Cardiac muscle cell (in vitro differentiated cells and primary cell): ENCODE data around the gene ZNF324B. TPM values are rescaled to one million over a fixed set of nuclear protein-coding genes. Genes with fewer than 3 reads are reported as not detected.

Experiments used
- DNase-seq, 2 donors: peaks; one replicate each; pipeline versions ENCODE4 v3.0.0 to v3.0.0-alpha.2; 2010 to 2017; ENCODE audit warnings: low read depth in 1 of 2, low spot score in 1 of 2
- H3K27ac ChIP-seq: fragments of 200-600 bp; sonication (generic); 2 replicates; pipeline ENCODE4 v1.5.1; 2016
- H3K27me3 ChIP-seq: fragments of 200-600 bp; sonication (generic); 2 replicates; pipeline ENCODE4 v1.6.0; 2016; ENCODE audit warnings: control low read depth
- H3K36me3 ChIP-seq: fragments of 200-600 bp; sonication (generic); 2 replicates; pipeline ENCODE4 v1.5.1; 2016; ENCODE audit warnings: control low read depth
- H3K4me1 ChIP-seq: fragments of 200-600 bp; sonication (generic); 2 replicates; pipeline ENCODE4 v1.8.1; 2017; ENCODE audit warnings: low read depth, mild to moderate bottlenecking, mixed run types
- H3K4me3 ChIP-seq: fragments of 200-600 bp; sonication (generic); 2 replicates; pipeline ENCODE4 v1.5.1; 2016; ENCODE audit warnings: mild to moderate bottlenecking
- H3K9me3 ChIP-seq: fragments of 200-600 bp; sonication (generic); 2 replicates; pipeline ENCODE4 v1.5.1; 2017; ENCODE audit warnings: low read depth, mild to moderate bottlenecking, control low read depth
- polyA plus RNA-seq: library from polyadenylated mRNA; unstranded; fragments of >200 nt; fragmentation: Nextera tagmentation; extraction: Ambion mirVana; gene quantifications from 2 replicates; pipeline ENCODE4 v1.2.1, GENCODE V29; 2016
- total RNA-seq: library from RNA; depleted of rRNA; stranded (reverse); fragments of >200 nt; gene quantifications from 2 replicates; pipeline ENCODE4 v1.2.3, GENCODE V29; 2016
- TF ChIP-seq, protein P1 (sequence below): IDR thresholded peaks from 2 replicates; pipeline ENCODE4 v1.5.1; 2012; ENCODE audit warnings: low read depth, mild to moderate bottlenecking, low read length

The ZNF324B gene
- total and polyA plus RNA-seq, 2 experiments from 2014 or later: 5.0 to 19.0 TPM

DNA sequence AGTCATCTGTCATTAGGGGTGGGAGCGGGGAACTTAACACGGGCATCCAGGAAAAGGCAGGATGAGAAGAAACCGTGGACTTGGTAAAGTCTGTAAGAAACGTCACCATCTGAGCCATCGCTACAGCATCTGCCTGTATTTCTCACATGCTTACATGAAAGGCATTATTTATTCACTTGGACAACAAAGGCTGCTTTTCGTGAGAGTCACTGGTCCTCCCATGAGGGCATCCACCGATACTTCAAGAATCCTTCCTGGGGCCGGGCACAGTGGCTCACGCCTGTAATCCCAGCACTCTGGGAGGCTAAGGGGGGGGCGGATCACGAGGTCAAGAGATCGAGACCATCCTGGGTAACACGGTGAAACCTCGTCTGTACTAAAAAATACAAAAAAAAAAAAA is 40.8 kb downstream of the ZNF324B start:
- Histone ChIP-seq H3K27ac (no peak overlapping the region), H3K4me1 (no peaks in the 10 kb centered on the region), H3K36me3 (no peaks in the 10 kb centered on the region), H3K9me3 (no peaks in the 10 kb centered on the region), H3K27me3 (no peaks in the 10 kb centered on the region), H3K4me3 (no peak overlapping the region)
- TF ChIP-seq, protein P1, sequence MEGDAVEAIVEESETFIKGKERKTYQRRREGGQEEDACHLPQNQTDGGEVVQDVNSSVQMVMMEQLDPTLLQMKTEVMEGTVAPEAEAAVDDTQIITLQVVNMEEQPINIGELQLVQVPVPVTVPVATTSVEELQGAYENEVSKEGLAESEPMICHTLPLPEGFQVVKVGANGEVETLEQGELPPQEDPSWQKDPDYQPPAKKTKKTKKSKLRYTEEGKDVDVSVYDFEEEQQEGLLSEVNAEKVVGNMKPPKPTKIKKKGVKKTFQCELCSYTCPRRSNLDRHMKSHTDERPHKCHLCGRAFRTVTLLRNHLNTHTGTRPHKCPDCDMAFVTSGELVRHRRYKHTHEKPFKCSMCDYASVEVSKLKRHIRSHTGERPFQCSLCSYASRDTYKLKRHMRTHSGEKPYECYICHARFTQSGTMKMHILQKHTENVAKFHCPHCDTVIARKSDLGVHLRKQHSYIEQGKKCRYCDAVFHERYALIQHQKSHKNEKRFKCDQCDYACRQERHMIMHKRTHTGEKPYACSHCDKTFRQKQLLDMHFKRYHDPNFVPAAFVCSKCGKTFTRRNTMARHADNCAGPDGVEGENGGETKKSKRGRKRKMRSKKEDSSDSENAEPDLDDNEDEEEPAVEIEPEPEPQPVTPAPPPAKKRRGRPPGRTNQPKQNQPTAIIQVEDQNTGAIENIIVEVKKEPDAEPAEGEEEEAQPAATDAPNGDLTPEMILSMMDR: no peak
- no peak for DNase-seq

DNA sequence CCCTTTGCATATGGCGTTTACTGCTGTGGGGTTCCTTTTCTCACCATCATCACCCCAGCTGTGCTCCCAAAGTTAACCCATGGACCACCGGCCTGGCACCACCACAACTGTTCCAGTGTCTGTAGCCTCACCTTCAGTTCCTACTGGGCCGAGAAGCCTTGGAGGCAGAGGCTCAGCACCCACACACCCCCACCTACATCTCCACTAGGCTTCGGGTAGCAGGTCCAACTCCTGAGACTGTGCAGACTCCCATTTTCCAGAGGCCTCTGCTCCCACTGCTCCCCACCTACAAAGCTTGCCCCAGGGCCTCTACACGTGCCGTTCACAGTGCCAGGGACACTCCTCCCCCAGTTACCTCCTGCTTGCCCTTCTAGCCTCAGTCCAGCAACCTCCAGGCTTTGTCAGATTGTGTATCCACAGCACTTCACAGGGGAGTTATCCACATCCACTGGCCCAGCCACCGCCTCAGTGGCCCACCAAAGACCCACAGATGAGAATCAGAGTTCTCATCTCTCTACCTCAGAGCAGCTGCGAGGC is 46.3 kb downstream of the ZNF324B start:
- Histone ChIP-seq H3K27me3 (no peaks in the 10 kb centered on the region), H3K36me3 (no peaks in the 10 kb centered on the region), H3K4me1 (peaks cover 9% of the 10 kb centered on the region), H3K9me3 (no peaks in the 10 kb centered on the region), H3K27ac (no peak overlapping the region), H3K4me3 (no peak overlapping the region)
- TF ChIP-seq, protein P1: no peak
- DNase-seq: no peak

DNA sequence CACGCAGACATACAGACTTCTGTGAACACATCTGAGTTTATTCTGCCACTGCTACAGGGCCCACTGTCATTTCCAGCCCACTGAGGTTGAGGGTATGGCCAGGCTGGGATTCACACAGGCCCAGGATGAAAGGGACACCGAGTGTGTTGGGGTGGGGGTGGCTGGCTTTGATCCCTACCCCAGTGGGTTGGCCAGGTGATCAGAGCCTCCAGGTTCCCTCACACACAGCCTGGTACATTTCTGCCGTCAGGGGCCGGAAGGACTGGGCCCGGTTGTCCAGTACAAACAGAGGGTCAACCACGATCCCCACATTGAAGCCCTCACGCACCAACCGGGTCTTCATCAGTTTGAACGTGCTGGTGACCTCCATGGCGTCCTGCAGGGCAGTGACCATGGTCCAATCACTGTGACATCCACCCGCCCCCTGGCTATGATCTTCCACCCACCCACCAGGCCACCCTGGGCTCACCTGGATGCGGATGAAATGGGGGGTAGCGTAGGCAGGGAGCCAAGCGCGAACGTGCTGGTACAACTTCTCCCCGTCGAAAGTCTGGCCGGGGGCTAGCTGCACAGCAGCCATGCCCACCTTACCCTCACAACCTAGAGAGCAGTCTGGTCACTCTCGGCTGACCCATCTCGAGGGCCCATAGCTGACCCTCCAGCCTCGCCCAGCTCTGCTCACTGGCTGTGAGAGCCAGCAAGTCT is 47.0 kb downstream of the ZNF324B start:
- H3K9me3 ChIP-seq: no peaks in the 10 kb centered on the region
- no peaks in the 10 kb centered on the region for H3K36me3 ChIP-seq
- peak overlapping the region; percentile 36 for H3K4me3 ChIP-seq
- no peak for DNase-seq
- no peaks in the 10 kb centered on the region for H3K27me3 ChIP-seq
- TF ChIP-seq, protein P1: no peak
- no peak overlapping the region for H3K27ac ChIP-seq
- H3K4me1 ChIP-seq: peaks cover 9% of the 10 kb centered on the region

DNA sequence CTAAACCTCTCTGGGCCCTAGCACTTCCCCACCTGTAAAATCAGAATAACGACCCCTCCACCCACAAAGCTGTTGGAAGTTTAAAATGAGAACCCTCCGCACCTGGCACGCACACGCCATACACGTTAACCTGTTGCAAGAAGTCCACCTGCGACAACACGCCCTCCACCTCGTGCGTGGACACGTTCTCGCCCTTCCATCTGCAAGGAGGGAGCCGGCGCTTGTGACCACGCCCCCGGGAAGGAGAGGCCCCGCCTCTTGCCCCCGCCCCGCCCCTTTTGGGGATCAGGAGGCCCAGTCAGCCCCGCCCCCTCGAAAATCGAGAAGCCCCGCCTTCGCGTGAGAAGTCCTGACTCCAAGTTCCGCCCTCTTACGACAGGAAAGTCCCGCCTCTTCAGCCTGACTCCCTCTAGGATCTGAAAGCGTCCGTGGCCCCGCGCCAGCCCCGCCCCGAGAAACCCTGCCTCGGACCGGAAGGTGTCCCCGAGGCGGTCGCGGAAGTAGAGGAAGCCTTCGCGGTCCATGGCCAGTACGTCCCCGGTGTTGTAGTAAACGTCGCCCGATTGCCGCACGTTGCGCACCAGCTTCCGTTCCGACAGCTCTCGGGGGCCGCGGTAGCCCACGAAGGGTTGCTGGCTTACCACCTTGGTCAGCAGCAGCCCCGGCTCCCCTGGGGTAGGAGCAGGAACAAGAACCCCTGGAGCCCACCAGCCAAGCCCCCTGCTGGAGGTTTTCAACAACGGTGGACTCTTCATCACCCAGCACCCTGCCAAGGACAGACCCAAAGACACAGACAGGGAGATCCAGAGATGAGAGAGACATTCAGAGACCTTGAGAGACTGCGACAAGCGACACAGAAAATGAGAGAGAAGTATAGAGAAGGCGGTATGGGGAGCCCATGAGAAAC is 47.9 kb downstream of the ZNF324B start:
- TF ChIP-seq, protein P1: peak; percentile 46
- Histone ChIP-seq H3K9me3 (no peaks in the 10 kb centered on the region), H3K36me3 (no peaks in the 10 kb centered on the region), H3K27me3 (no peaks in the 10 kb centered on the region), H3K4me3 (peak overlapping the region; percentile 43), H3K4me1 (peaks cover 9% of the 10 kb centered on the region), H3K27ac (peak overlapping the region; percentile 59)
- DNase-seq: peak; percentile 99 to 100

DNA sequence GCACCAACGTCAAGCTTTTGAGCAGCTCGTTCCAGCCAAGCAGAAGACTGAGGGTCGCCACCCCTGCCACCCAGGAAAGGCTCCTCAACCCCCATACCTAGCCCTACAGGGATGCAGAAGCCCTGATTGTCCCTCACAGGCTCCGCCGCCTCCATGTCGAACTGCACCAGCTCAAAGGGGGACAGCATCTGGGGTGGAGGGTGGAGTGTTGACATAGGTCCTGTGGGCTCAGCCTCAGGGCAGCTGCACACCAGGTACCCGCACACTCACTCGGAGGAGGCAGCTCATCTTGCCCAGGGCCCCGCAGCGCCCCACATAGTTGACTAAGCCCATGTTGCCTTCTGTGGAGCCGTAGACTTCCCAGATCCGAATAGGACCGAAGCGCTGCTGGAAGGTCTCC is 48.8 kb downstream of the ZNF324B start:
- peak overlapping the region; percentile 59 for H3K27ac ChIP-seq
- TF ChIP-seq, protein P1: no peak
- no peaks in the 10 kb centered on the region for H3K36me3 ChIP-seq
- H3K4me1 ChIP-seq: peaks cover 9% of the 10 kb centered on the region
- no peaks in the 10 kb centered on the region for H3K9me3 ChIP-seq
- H3K4me3 ChIP-seq: peak overlapping the region; percentile 43
- no peaks in the 10 kb centered on the region for H3K27me3 ChIP-seq
- DNase-seq: no peak

Other genes with a start within 250 kb of the ZNF324B start
- gene ZNF544, start 222.7 kb upstream of the ZNF324B start, total RNA-seq: 95.9 and 103 TPM in 2 replicates
- gene ZNF544, start 222.7 kb upstream of the ZNF324B start, polyA plus RNA-seq: 34.9 and 35.9 TPM in 2 replicates
- 11.3 and 14.7 TPM in 2 replicates for gene ZNF8, start 172.7 kb upstream of the ZNF324B start, total RNA-seq
- 2.2 and 2.7 TPM in 2 replicates for gene ZNF8, start 172.7 kb upstream of the ZNF324B start, polyA plus RNA-seq
- 64.3 and 92.4 TPM in 2 replicates for gene ERVK3-1, start 146.2 kb upstream of the ZNF324B start, total RNA-seq
- gene ERVK3-1, start 146.2 kb upstream of the ZNF324B start, polyA plus RNA-seq: 62.8 and 62.9 TPM in 2 replicates
- gene ZSCAN22, start 124.6 kb upstream of the ZNF324B start, total RNA-seq: 2.4 and 2.5 TPM in 2 replicates
- gene ZSCAN22, start 124.6 kb upstream of the ZNF324B start, polyA plus RNA-seq: 3.7 and 4.2 TPM in 2 replicates
- gene A1BG, start 98.1 kb upstream of the ZNF324B start, total RNA-seq: 75.0 and 138 TPM in 2 replicates
- gene A1BG, start 98.1 kb upstream of the ZNF324B start, polyA plus RNA-seq: 45.9 and 56.5 TPM in 2 replicates
- 5.9 and 7.6 TPM in 2 replicates for gene ZNF497, start 88.9 kb upstream of the ZNF324B start, total RNA-seq
- gene ZNF497, start 88.9 kb upstream of the ZNF324B start, polyA plus RNA-seq: 5.8 and 6.8 TPM in 2 replicates
- gene ZNF837, start 70.6 kb upstream of the ZNF324B start, total RNA-seq: 9.1 and 12.6 TPM in 2 replicates
- gene ZNF837, start 70.6 kb upstream of the ZNF324B start, polyA plus RNA-seq: 7.6 and 8.9 TPM in 2 replicates
- gene RPS5, start 64.4 kb upstream of the ZNF324B start, total RNA-seq: 1,551 and 1,738 TPM in 2 replicates
- gene RPS5, start 64.4 kb upstream of the ZNF324B start, polyA plus RNA-seq: 643 and 656 TPM in 2 replicates
- 3.1 TPM in 1 of 2 replicates, not detected in the other for gene RNF225, start 56.0 kb upstream of the ZNF324B start, total RNA-seq
- not detected in 2 replicates for gene RNF225, start 56.0 kb upstream of the ZNF324B start, polyA plus RNA-seq
- gene ZNF584, start 43.0 kb upstream of the ZNF324B start, total RNA-seq: 15.6 and 37.9 TPM in 2 replicates
- 16.0 and 18.6 TPM in 2 replicates for gene ZNF584, start 43.0 kb upstream of the ZNF324B start, polyA plus RNA-seq
- not detected in 2 replicates for gene ZNF132, start 11.5 kb upstream of the ZNF324B start, total RNA-seq
- gene ZNF132, start 11.5 kb upstream of the ZNF324B start, polyA plus RNA-seq: 1.1 and 1.4 TPM in 2 replicates
- 24.7 and 27.8 TPM in 2 replicates for gene ZNF324, start 15.5 kb downstream of the ZNF324B start, total RNA-seq
- 15.7 and 18.8 TPM in 2 replicates for gene ZNF324, start 15.5 kb downstream of the ZNF324B start, polyA plus RNA-seq
- 29.0 and 41.1 TPM in 2 replicates for gene ZNF446, start 24.7 kb downstream of the ZNF324B start, total RNA-seq
- gene ZNF446, start 24.7 kb downstream of the ZNF324B start, polyA plus RNA-seq: 16.3 and 20.5 TPM in 2 replicates
- 17.7 and 23.9 TPM in 2 replicates for gene SLC27A5, start 60.4 kb downstream of the ZNF324B start, total RNA-seq
- gene SLC27A5, start 60.4 kb downstream of the ZNF324B start, polyA plus RNA-seq: 22.5 and 22.8 TPM in 2 replicates
- 22.8 and 26.3 TPM in 2 replicates for gene ZBTB45, start 68.2 kb downstream of the ZNF324B start, total RNA-seq
- gene ZBTB45, start 68.2 kb downstream of the ZNF324B start, polyA plus RNA-seq: 29.4 and 34.6 TPM in 2 replicates
- 563 and 650 TPM in 2 replicates for gene TRIM28, start 92.4 kb downstream of the ZNF324B start, total RNA-seq
- gene TRIM28, start 92.4 kb downstream of the ZNF324B start, polyA plus RNA-seq: 303 and 343 TPM in 2 replicates
- 223 and 265 TPM in 2 replicates for gene CHMP2A, start 103.5 kb downstream of the ZNF324B start, total RNA-seq
- gene CHMP2A, start 103.5 kb downstream of the ZNF324B start, polyA plus RNA-seq: 247 and 319 TPM in 2 replicates
- 70.8 and 79.0 TPM in 2 replicates for gene UBE2M, start 107.0 kb downstream of the ZNF324B start, total RNA-seq
- 169 and 177 TPM in 2 replicates for gene UBE2M, start 107.0 kb downstream of the ZNF324B start, polyA plus RNA-seq
- 51.1 TPM in 2 replicates for gene MZF1, start 121.7 kb downstream of the ZNF324B start, total RNA-seq
- 25.1 and 34.7 TPM in 2 replicates for gene MZF1, start 121.7 kb downstream of the ZNF324B start, polyA plus RNA-seq